A549 (cell line): ENCODE measurements around the gene TRAF3. TPM values are rescaled to one million over a fixed set of nuclear protein-coding genes. Genes with fewer than 3 reads are reported as not detected.

Experiments
- ATAC-seq, 2 experiments: fragments of 200-7000 bp in 1 of 2; fragments of >200 bp in 1 of 2; cut with Nextera tagmentation in 1 of 2; cut with Tn5 transposase in 1 of 2; 3 replicates each; pipeline versions ENCODE4 v1.8.0 to v1.9.1; 2018 to 2020; ENCODE audit warnings: mild to moderate bottlenecking in 1 of 2, moderate library complexity in 1 of 2
- CTCF ChIA-PET: fragments of 300-600 bp; sonication (Branson Sonifier 250); formaldehyde crosslinking; extraction: SDS; loops from one replicate; lab custom pipeline; 2021; ENCODE audit warnings: antibody characterized with exemption, inconsistent platforms; lab: Yijun Ruan, JAX
- POLR2A ChIA-PET: fragments of 350-600 bp; formaldehyde crosslinking; extraction: SDS; loops from one replicate; lab custom pipeline; 2021; ENCODE audit warnings: antibody characterized with exemption, inconsistent platforms; lab: Yijun Ruan, JAX
- DNase-seq, 2 experiments: peaks; one replicate each; pipeline versions ENCODE4 v3.0.0 to v3.0.0-alpha.2; 2011 to 2016; ENCODE audit warnings: low read depth in 1 of 2, low spot score in 1 of 2
- FAIRE-seq: peaks from 2 replicates; lab custom pipeline; 2011; peaks lifted over from hg19 to GRCh38; lab: Jason Lieb, UNC
- H3K27ac ChIP-seq, 2 experiments: fragments of >200 bp; sonication (Bioruptor Twin); formaldehyde crosslinking; 3 replicates each; pipeline ENCODE4 v1.5.1; 2016 to 2017
- H3K4me1 ChIP-seq: fragments of >200 bp; sonication (Bioruptor Twin); formaldehyde crosslinking; 3 replicates; pipeline ENCODE4 v1.6.1; 2016
- H3K4me2 ChIP-seq: fragments of >200 bp; sonication (Bioruptor Twin); formaldehyde crosslinking; 3 replicates; pipeline ENCODE4 v1.6.1; 2016
- H3K4me3 ChIP-seq: fragments of >200 bp; sonication (Bioruptor Twin); formaldehyde crosslinking; 3 replicates; pipeline ENCODE4 v1.5.1; 2016
- H3K9me3 ChIP-seq: fragments of >200 bp; sonication (Bioruptor Twin); formaldehyde crosslinking; 3 replicates; pipeline ENCODE4 v1.6.1; 2016
- BHLHE40 ChIP-seq: IDR thresholded peaks from 2 replicates; pipeline ENCODE4 v1.6.1; 2012; ENCODE audit warnings: low read depth, low read length, inconsistent platforms
- CHD4 ChIP-seq: fragments of 200-600 bp; sonication (generic); IDR thresholded peaks from 2 replicates; pipeline ENCODE4 v1.6.1; 2016; ENCODE audit warnings: antibody characterized with exemption, mild to moderate bottlenecking, borderline replicate concordance
- E2F6 ChIP-seq: IDR thresholded peaks from 2 replicates; pipeline ENCODE4 v1.6.1; 2012; ENCODE audit warnings: low read depth, borderline replicate concordance
- EHMT2 ChIP-seq: fragments of 200-600 bp; sonication (generic); IDR thresholded peaks from 2 replicates; pipeline ENCODE4 v1.6.1; 2016; ENCODE audit warnings: antibody characterized with exemption, low read depth, mild to moderate bottlenecking, moderate library complexity
- FOSL2 ChIP-seq, 2 experiments: fragments of 450-650 bp in 1 of 2; fragments of >200 bp in 1 of 2; sonication (Bioruptor Twin) in 1 of 2; formaldehyde crosslinking; IDR thresholded peaks; 2 replicates each; pipeline versions ENCODE4 v1.5.0 to v1.6.1; 2016 to 2020; ENCODE audit warnings: mild to moderate bottlenecking in 1 of 2, moderate library complexity in 1 of 2
- HDAC2 ChIP-seq: fragments of 200-600 bp; sonication (generic); IDR thresholded peaks from 2 replicates; pipeline ENCODE4 v1.6.1; 2016
- HOXB13 ChIP-seq: fragments of 250-450 bp; sonication (Bioruptor Pico); IDR thresholded peaks from 2 replicates; pipeline ENCODE4 v1.5.0; 2020; ENCODE audit warnings: low read depth, mild to moderate bottlenecking, moderate library complexity
- HOXB5 ChIP-seq: fragments of 250-450 bp; sonication (Bioruptor Pico); IDR thresholded peaks from 2 replicates; pipeline ENCODE4 v1.5.0; 2020; ENCODE audit warnings: mild to moderate bottlenecking, moderate library complexity
- MAX ChIP-seq: IDR thresholded peaks from 2 replicates; pipeline ENCODE4 v1.6.1; 2012
- NFE2L2 ChIP-seq: fragments of 150-350 bp; conservative IDR thresholded peaks from 2 replicates; pipeline ENCODE4 v1.6.1; 2014; ENCODE audit warnings: low read length
- PBX3 ChIP-seq: IDR thresholded peaks from 2 replicates; pipeline ENCODE4 v1.6.1; 2012
- POLR2AphosphoS2 ChIP-seq: conservative IDR thresholded peaks from 2 replicates; pipeline ENCODE4 v1.6.1; 2012; ENCODE audit warnings: low read length, improper control_type of control experiment, inconsistent platforms
- RCOR1 ChIP-seq: fragments of 150-350 bp; IDR thresholded peaks from 2 replicates; pipeline ENCODE4 v1.6.1; 2014; ENCODE audit warnings: antibody characterized with exemption, low read length, low read depth
- REST ChIP-seq: fragments of 200-600 bp; sonication (generic); IDR thresholded peaks from 2 replicates; pipeline ENCODE4 v1.6.1; 2016; ENCODE audit warnings: antibody characterized with exemption, mild to moderate bottlenecking, moderate library complexity
- TP53 ChIP-seq: fragments of 250-450 bp; sonication (Bioruptor Pico); IDR thresholded peaks from 2 replicates; pipeline ENCODE4 v1.5.0; 2021; ENCODE audit warnings: mild to moderate bottlenecking, moderate library complexity
- USF2 ChIP-seq: fragments of 450-650 bp; IDR thresholded peaks from 2 replicates; pipeline ENCODE4 v1.6.1; 2014; ENCODE audit warnings: antibody characterized with exemption
- ZC3H11A ChIP-seq: fragments of 450-650 bp; IDR thresholded peaks from 2 replicates; pipeline ENCODE4 v1.6.1; 2014; ENCODE audit warnings: antibody characterized with exemption, mild to moderate bottlenecking
- ZFP36 ChIP-seq: fragments of 450-650 bp; IDR thresholded peaks from 2 replicates; pipeline ENCODE4 v1.6.1; 2014; ENCODE audit warnings: borderline replicate concordance; ENCODE audit not compliant: partially characterized antibody
- WGBS: methylation state at CpG from one replicate; pipeline ENCODE4 v1.1.6; 2017; ENCODE audit errors: missing lambda C conversion rate; 5-methylcytosine and 5-hydroxymethylcytosine counted together
- polyA plus RNA-seq, 4 experiments: library from polyadenylated mRNA; depleted of rRNA in 3 of 4; stranded (reverse); fragments of >200 nt; fragmentation: RNase III in 1 of 4; extraction: RNeasy Plus Mini Kit Qiagen cat#74134 plus additional on column Dnase treatment in 1 of 4; gene quantifications; 2 replicates in 3 of 4; 3 replicates in 1 of 4; pipeline ENCODE4 v1.2.3, GENCODE V29; 2011 to 2017

Gene TRAF3
- polyA plus RNA-seq, 2 of the 4 experiments (the other 2 are of a cell fraction), result 20.2 to 25.5 TPM

GRCh38 chr14:102909911-102910310, 132.7 kb downstream of the TRAF3 start:
- TF ChIP-seq HDAC2, result no peak
- no peak for TF ChIP-seq NFE2L2
- no peak for TF ChIP-seq ZFP36
- no peak for TF ChIP-seq MAX
- TF ChIP-seq FOSL2 (IDR thresholded peaks at IDR 0.05), result no peak
- no peak for TF ChIP-seq FOSL2 (CRISPR knock-in tag; IDR thresholded peaks at IDR 0.05)
- no peak for TF ChIP-seq HOXB5 (CRISPR knock-in tag)
- TF ChIP-seq POLR2AphosphoS2, result no peak
- TF ChIP-seq CHD4, result no peak
- TF ChIP-seq USF2, result no peak
- TF ChIP-seq E2F6, result no peak
- TF ChIP-seq EHMT2, result no peak
- TF ChIP-seq ZC3H11A, result no peak
- TF ChIP-seq BHLHE40, result no peak
- no peak for TF ChIP-seq RCOR1
- no peak for TF ChIP-seq REST
- TF ChIP-seq TP53, result no peak
- FAIRE-seq, result no peak

GRCh38 chr14:102910442-102910841, 133.2 kb downstream of the TRAF3 start:
- no peak for DNase-seq
- Histone ChIP-seq H3K27ac (no peak overlapping the region), H3K4me3 (no peak overlapping the region), H3K4me2 (no peak overlapping the region), H3K9me3 (no peaks in the 10 kb centered on the region), H3K4me1 (no peaks in the 10 kb centered on the region)
- no peak for ATAC-seq
- no peak for FAIRE-seq
- WGBS, result 92% methylated on average over 21 of the region's 21 CpGs
- no peak for TF ChIP-seq PBX3
- no peak for TF ChIP-seq HOXB13 (CRISPR knock-in tag)
- no peak for TF ChIP-seq USF2
- TF ChIP-seq HOXB5 (CRISPR knock-in tag), result no peak
- no peak for TF ChIP-seq EHMT2
- ChIA-PET POLR2A (no interaction called here), CTCF (interaction anchor here (0.6 kb wide), 1 partner anchor 225 kb away, joined by 3 read pairs; no protein-coding TSS in a partner anchor)

More at GRCh38 chr14:102909911-102910310, 132.7 kb downstream of the TRAF3 start:
- ATAC-seq, result no peak
- CTCF ChIA-PET, result interaction anchor here (0.6 kb wide), 1 partner anchor 224 kb away, joined by 3 read pairs; no protein-coding TSS in a partner anchor
- DNase-seq, result no peak
- H3K4me1 ChIP-seq, result no peaks in the 10 kb centered on the region
- POLR2A ChIA-PET, result no interaction called here
- no peaks in the 10 kb centered on the region for H3K9me3 ChIP-seq
- no peak overlapping the region for H3K4me3 ChIP-seq
- no peak overlapping the region for H3K27ac ChIP-seq
- no peak overlapping the region for H3K4me2 ChIP-seq
- WGBS, result 80% methylated on average over 6 of the region's 10 CpGs
